SU-DHL-6 (cell line): ENCODE measurements around the gene CLIP3.

ENCODE experiments used
- H2AFZ ChIP-seq: fragments of 200-600 bp; sonication (generic); 2 replicates; pipeline ENCODE4 v1.6.1; 2014; ENCODE audit warnings: low read depth, mild to moderate bottlenecking, moderate library complexity, mixed read lengths, antibody characterized with exemption, low read length; ENCODE audit not compliant: severe bottlenecking
- H3F3A ChIP-seq: fragments of 200-600 bp; shearing (Covaris generic); 2 replicates; pipeline ENCODE4 v1.6.0; 2016; ENCODE audit warnings: antibody characterized with exemption, mild to moderate bottlenecking; ENCODE audit not compliant: insufficient read depth
- H3K27ac ChIP-seq: fragments of 200-600 bp; sonication (generic); 2 replicates; pipeline ENCODE4 v1.5.1; 2016; ENCODE audit warnings: low read depth, mild to moderate bottlenecking, low read length, moderate library complexity, mixed read lengths
- H3K27me3 ChIP-seq: fragments of 200-600 bp; sonication (generic), shearing (Covaris generic); 2 replicates; pipeline ENCODE4 v1.6.0; 2014; ENCODE audit warnings: mild to moderate bottlenecking, low read length
- H3K36me3 ChIP-seq: fragments of 200-600 bp; sonication (generic); 2 replicates; pipeline ENCODE4 v1.6.1; 2014; ENCODE audit warnings: mild to moderate bottlenecking, low read length, mixed read lengths
- H3K4me2 ChIP-seq: fragments of 300-600, 200-600 bp; shearing (Covaris generic), sonication (generic); 2 replicates; pipeline ENCODE4 v1.6.0; 2014; ENCODE audit warnings: low read length, low read depth, mild to moderate bottlenecking; ENCODE audit not compliant: poor library complexity, severe bottlenecking
- H3K4me3 ChIP-seq: fragments of 200-600 bp; sonication (generic); 2 replicates; pipeline ENCODE4 v1.5.1; 2014; ENCODE audit warnings: antibody characterized with exemption, low read length, mild to moderate bottlenecking, mixed read lengths; ENCODE audit not compliant: insufficient read depth, poor library complexity, severe bottlenecking
- H3K79me2 ChIP-seq: fragments of 200-600 bp; sonication (generic); 2 replicates; pipeline ENCODE4 v1.6.1; 2014; ENCODE audit warnings: mild to moderate bottlenecking, low read length, moderate library complexity; ENCODE audit not compliant: insufficient read depth
- H3K9ac ChIP-seq: fragments of 200-600 bp; sonication (generic); 2 replicates; pipeline ENCODE4 v1.7.0; 2014; ENCODE audit warnings: mild to moderate bottlenecking, low read length
- H3K9me2 ChIP-seq: fragments of 200-600 bp; sonication (generic); replicated peaks from 2 replicates; pipeline ENCODE4 v1.6.1; 2014; ENCODE audit warnings: low read length; ENCODE audit not compliant: insufficient read depth
- H3K9me3 ChIP-seq: fragments of 200-600 bp; sonication (generic); 2 replicates; pipeline ENCODE4 v1.6.1; 2014; ENCODE audit warnings: low read length, mixed read lengths; ENCODE audit not compliant: insufficient read depth
- H4K20me1 ChIP-seq: fragments of 200-600 bp; sonication (generic); 2 replicates; pipeline ENCODE4 v1.6.1; 2014; ENCODE audit warnings: low read depth, mild to moderate bottlenecking, antibody characterized with exemption, low read length, moderate library complexity, mixed read lengths
- CTCF ChIP-seq: fragments of 200-600 bp; sonication (generic); IDR thresholded peaks from one replicate; pipeline ENCODE4 v1.5.1; 2017; ENCODE audit warnings: antibody characterized with exemption, mild to moderate bottlenecking, low read length, moderate library complexity; ENCODE audit not compliant: insufficient read depth, poor library complexity, severe bottlenecking
- EZH2phosphoT487 ChIP-seq: fragments of 200-600 bp; sonication (generic), shearing (Covaris generic); conservative IDR thresholded peaks from 2 replicates; pipeline ENCODE4 v1.6.1; 2018; ENCODE audit warnings: mild to moderate bottlenecking, antibody characterized with exemption, low read length, moderate library complexity, mixed read lengths

CLIP3 gene

GRCh38 chr19:36006955-36007354 is 25.7 kb downstream of the CLIP3 start:
- H3K4me3 ChIP-seq, result no peak overlapping the region
- TF ChIP-seq EZH2phosphoT487, result no peak
- TF ChIP-seq CTCF, result no peak

GRCh38 chr19:36003284-36003683 is 29.4 kb downstream of the CLIP3 start:
- H3K9me2 ChIP-seq, result no peaks in the 10 kb centered on the region
- H3K36me3 ChIP-seq, result no peaks in the 10 kb centered on the region
- H3K27me3 ChIP-seq, result no peaks in the 10 kb centered on the region
- no peak for TF ChIP-seq CTCF
- no peak for TF ChIP-seq EZH2phosphoT487
- H3K9ac ChIP-seq, result no peak overlapping the region
- H3K9me3 ChIP-seq, result no peaks in the 10 kb centered on the region
- H4K20me1 ChIP-seq, result no peaks in the 10 kb centered on the region
- H3K4me2 ChIP-seq, result no peak overlapping the region
- H3K27ac ChIP-seq, result no peak overlapping the region
- peaks cover 14% of the 10 kb centered on the region for H3K79me2 ChIP-seq
- no peak overlapping the region for H2AFZ ChIP-seq
- H3K4me3 ChIP-seq, result no peak overlapping the region
- peaks cover 5% of the 10 kb centered on the region; the same call in 1 of the 2 replicates for H3F3A ChIP-seq

More at GRCh38 chr19:36006955-36007354, 25.7 kb downstream of the CLIP3 start:
- no peaks in the 10 kb centered on the region for H3K36me3 ChIP-seq
- H3K9me2 ChIP-seq, result no peaks in the 10 kb centered on the region
- no peaks in the 10 kb centered on the region for H3F3A ChIP-seq
- H3K79me2 ChIP-seq, result no peaks in the 10 kb centered on the region
- no peak overlapping the region for H2AFZ ChIP-seq
- no peaks in the 10 kb centered on the region for H4K20me1 ChIP-seq
- H3K9me3 ChIP-seq, result no peaks in the 10 kb centered on the region
- no peak overlapping the region for H3K4me2 ChIP-seq
- H3K27ac ChIP-seq, result no peak overlapping the region
- H3K27me3 ChIP-seq, result no peaks in the 10 kb centered on the region
- H3K9ac ChIP-seq, result no peak overlapping the region

GRCh38 chr19:36001605-36002004 is 31.1 kb downstream of the CLIP3 start:
- Histone ChIP-seq H3K9ac (no peak overlapping the region), H3K27ac (no peak overlapping the region)
- TF ChIP-seq EZH2phosphoT487, result no peak
- TF ChIP-seq CTCF, result no peak

More at GRCh38 chr19:36001605-36002004, 31.1 kb downstream of the CLIP3 start:
- Histone ChIP-seq H3K79me2 (peaks cover 23% of the 10 kb centered on the region), H3K36me3 (no peaks in the 10 kb centered on the region), H2AFZ (no peak overlapping the region), H3K4me2 (no peak overlapping the region), H3K27me3 (no peaks in the 10 kb centered on the region), H3K9me3 (no peaks in the 10 kb centered on the region), H3F3A (peaks cover 5% of the 10 kb centered on the region; the same call in 1 of the 2 replicates), H3K4me3 (no peak overlapping the region), H3K9me2 (no peaks in the 10 kb centered on the region), H4K20me1 (no peaks in the 10 kb centered on the region)
